Neutrophil (primary cell): ENCODE data around the gene EDEM2.

Experiments used
- H3K27ac ChIP-seq: fragments of 200-600 bp; sonication (generic); 2 replicates; pipeline ENCODE4 v1.5.1; 2016; ENCODE audit warnings: mild to moderate bottlenecking, moderate library complexity
- H3K27me3 ChIP-seq: fragments of 200-600 bp; sonication (generic); 2 replicates; pipeline ENCODE4 v1.6.0; 2016; ENCODE audit warnings: mild to moderate bottlenecking
- H3K36me3 ChIP-seq: fragments of 200-600 bp; sonication (generic); 2 replicates; pipeline ENCODE4 v1.5.1; 2017
- H3K4me1 ChIP-seq, 2 experiments: fragments of 200-600 bp in 1 of 2; sonication (generic) in 1 of 2; 1 replicate in 1 of 2; 2 replicates in 1 of 2; pipeline versions ENCODE4 v1.5.1 to v1.6.1; 2013 to 2016; ENCODE audit warnings: low read depth in 1 of 2, low read length in 1 of 2, mild to moderate bottlenecking in 1 of 2, moderate library complexity in 1 of 2; ENCODE audit not compliant: control insufficient read depth in 1 of 2, insufficient read depth in 1 of 2
- H3K4me3 ChIP-seq, 2 experiments: fragments of 200-600 bp in 1 of 2; sonication (generic) in 1 of 2; 1 replicate in 1 of 2; 2 replicates in 1 of 2; pipeline ENCODE4 v1.5.1; 2013 to 2016; ENCODE audit warnings: low read depth in 1 of 2, low read length in 1 of 2, mild to moderate bottlenecking in 1 of 2, moderate library complexity in 1 of 2
- H3K9me3 ChIP-seq: fragments of 200-600 bp; sonication (generic); 2 replicates; pipeline ENCODE4 v1.5.1; 2016
- TF ChIP-seq, protein P1 (sequence below): fragments of 200-600 bp; sonication (generic); IDR thresholded peaks from 2 replicates; pipeline ENCODE4 v1.5.1; 2016; ENCODE audit warnings: antibody characterized with exemption

The EDEM2 gene

DNA sequence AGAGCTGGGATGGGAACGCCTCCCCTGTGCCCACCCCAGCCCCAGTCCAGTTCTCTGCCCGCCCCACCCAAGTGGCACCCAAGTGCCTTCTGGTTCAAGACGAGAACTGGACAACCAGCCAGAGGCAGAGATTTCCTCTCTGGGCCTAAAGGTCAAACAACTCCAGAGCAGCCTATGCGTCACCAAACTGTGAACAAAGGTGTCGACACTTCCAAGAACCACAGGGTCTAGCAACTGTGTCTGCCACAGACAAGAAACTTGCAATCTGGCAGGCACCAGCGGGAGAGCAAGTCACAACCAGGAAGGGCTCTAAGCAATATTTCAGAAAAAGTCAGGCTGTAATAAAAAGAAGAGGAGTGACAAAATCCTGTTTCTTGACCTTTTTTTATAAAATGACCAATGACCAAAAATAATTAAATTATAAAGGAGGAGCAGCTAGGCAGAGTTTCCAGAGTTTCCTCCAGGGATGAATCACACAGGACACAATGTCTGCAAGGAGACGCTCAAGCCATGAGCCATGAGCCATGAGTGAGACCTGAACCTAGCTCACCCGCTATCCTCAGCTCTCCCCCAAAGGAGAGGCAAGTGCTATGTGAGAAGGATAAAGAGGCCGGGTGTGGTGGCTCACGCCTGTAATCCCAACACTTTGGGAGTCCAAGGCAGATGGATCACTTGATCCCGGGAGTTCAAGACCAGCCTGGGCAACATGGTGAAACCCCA lies 11.1 kb downstream of the EDEM2 start:
- H3K9me3 ChIP-seq = no peaks in the 10 kb centered on the region
- H3K4me1 ChIP-seq = no peaks in the 10 kb centered on the region
- no peak overlapping the region for H3K27ac ChIP-seq
- H3K27me3 ChIP-seq = no peaks in the 10 kb centered on the region
- peaks cover 96% of the 10 kb centered on the region for H3K36me3 ChIP-seq
- no peak overlapping the region for H3K4me3 ChIP-seq
- TF ChIP-seq, protein P1, sequence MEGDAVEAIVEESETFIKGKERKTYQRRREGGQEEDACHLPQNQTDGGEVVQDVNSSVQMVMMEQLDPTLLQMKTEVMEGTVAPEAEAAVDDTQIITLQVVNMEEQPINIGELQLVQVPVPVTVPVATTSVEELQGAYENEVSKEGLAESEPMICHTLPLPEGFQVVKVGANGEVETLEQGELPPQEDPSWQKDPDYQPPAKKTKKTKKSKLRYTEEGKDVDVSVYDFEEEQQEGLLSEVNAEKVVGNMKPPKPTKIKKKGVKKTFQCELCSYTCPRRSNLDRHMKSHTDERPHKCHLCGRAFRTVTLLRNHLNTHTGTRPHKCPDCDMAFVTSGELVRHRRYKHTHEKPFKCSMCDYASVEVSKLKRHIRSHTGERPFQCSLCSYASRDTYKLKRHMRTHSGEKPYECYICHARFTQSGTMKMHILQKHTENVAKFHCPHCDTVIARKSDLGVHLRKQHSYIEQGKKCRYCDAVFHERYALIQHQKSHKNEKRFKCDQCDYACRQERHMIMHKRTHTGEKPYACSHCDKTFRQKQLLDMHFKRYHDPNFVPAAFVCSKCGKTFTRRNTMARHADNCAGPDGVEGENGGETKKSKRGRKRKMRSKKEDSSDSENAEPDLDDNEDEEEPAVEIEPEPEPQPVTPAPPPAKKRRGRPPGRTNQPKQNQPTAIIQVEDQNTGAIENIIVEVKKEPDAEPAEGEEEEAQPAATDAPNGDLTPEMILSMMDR = no peak

DNA sequence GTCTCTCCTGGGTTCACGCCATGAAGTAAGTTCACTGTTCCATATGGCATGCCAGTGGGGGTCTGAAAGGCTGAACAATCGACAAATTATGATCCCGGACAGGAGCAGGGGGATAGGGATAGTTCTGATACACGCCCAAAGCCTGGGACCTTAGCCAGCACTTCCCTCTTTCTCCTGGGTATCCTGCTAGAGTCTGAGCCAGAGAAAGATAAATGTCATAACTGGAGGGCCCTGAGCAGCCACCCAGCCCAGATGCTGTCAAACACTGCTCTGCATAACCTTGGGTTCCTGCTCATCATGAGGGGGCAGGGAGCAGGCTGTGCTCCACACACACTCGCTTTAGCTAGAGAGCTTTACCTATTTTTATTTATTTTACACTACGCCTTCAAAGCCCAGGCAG lies 12.3 kb downstream of the EDEM2 start:
- Histone ChIP-seq H3K36me3 (peaks cover 98% of the 10 kb centered on the region), H3K27ac (no peak overlapping the region), H3K4me1 (no peaks in the 10 kb centered on the region), H3K4me3 (no peak overlapping the region), H3K9me3 (no peaks in the 10 kb centered on the region), H3K27me3 (no peaks in the 10 kb centered on the region)
- TF ChIP-seq, protein P1 = no peak

DNA sequence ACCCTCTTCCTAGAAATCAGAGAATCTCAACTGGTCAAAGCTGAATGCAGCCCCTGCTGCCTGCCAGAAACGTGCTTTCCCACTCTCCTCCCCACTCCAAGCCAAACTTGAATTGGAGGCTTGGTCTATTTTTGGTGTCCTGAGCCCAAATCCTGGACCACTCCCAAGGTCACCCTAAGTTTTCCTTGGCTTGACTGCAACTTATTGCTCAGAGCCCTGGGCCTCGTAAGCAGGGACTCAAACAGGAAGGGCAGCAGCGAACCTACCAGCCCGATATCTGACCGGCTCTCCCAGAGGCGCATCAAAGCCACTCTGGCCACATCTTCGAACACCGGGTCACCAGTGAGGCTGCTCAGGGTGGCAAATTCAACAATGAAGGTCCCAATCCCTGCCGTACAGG lies 12.7 kb downstream of the EDEM2 start:
- TF ChIP-seq, protein P1 = no peak
- Histone ChIP-seq H3K4me1 (no peaks in the 10 kb centered on the region), H3K36me3 (peaks cover 98% of the 10 kb centered on the region), H3K27ac (no peak overlapping the region), H3K9me3 (no peaks in the 10 kb centered on the region), H3K4me3 (no peak overlapping the region), H3K27me3 (no peaks in the 10 kb centered on the region)

DNA sequence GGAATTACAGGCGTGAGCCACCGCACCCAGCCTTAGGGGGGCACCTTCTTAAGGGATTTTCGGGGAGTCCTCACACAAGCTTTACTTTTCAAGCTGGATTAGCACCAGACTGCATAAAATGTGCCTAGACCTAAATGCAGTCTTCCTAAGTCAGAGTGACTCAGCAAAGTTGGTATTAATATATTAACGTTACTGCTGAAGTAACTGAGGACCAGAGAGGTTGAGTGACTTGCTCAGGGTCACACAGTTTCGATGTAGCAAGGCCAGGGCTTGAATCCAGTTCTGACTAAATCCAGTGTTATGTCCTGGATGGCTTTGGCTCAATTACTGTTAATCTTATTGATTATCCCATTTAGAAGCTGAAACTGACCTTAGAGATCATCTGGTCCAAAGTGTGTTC lies 13.4 kb downstream of the EDEM2 start:
- Histone ChIP-seq H3K27ac (no peak overlapping the region), H3K9me3 (no peaks in the 10 kb centered on the region), H3K4me1 (no peaks in the 10 kb centered on the region), H3K4me3 (no peak overlapping the region), H3K36me3 (peaks cover 100% of the 10 kb centered on the region), H3K27me3 (no peaks in the 10 kb centered on the region)
- TF ChIP-seq, protein P1 = no peak

DNA sequence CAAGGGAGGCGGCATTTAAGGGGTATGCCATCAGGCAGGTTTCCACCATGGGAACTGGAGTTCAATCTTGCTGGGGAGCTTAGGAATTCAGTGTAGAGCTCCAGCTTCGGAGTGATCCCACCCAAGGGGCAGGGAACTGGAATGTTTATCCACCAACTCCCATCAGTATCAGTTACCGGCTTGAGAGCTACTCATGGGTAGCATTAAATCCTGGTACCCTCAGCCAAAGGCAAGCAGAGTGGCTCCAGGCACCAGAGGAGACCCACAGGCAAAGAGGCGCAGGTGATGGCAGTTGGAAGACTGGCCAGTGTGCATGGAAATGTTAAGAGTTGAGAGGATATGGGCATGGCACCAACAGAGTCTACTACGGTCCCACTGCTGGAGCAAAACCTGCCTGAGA lies 14.1 kb downstream of the EDEM2 start:
- H3K4me1 ChIP-seq = no peaks in the 10 kb centered on the region
- H3K9me3 ChIP-seq = no peaks in the 10 kb centered on the region
- no peak overlapping the region for H3K4me3 ChIP-seq
- TF ChIP-seq, protein P1 = no peak
- H3K27ac ChIP-seq = no peak overlapping the region
- no peaks in the 10 kb centered on the region for H3K27me3 ChIP-seq
- peaks cover 100% of the 10 kb centered on the region for H3K36me3 ChIP-seq
